OCI-LY7 (cell line): ENCODE data around the gene TAF1D. TPM values are rescaled to one million over a fixed set of nuclear protein-coding genes. Genes with fewer than 3 reads are reported as not detected.

ENCODE experiments used
- BruUV-seq: library from RNA; stranded (reverse); fragments of 400-500 nt; replicated peaks from 2 replicates; lab custom pipeline; 2021; lab: Mats Ljungman, UMichigan
- CTCF ChIA-PET: fragments of 300-600 bp; sonication (Branson Sonifier 250); formaldehyde crosslinking; loops from one replicate; lab custom pipeline; 2022; ENCODE audit warnings: antibody characterized with exemption; ENCODE audit not compliant: unreplicated experiment; lab: Charles Lee
- POLR2A ChIA-PET: fragments of 300-600 bp; sonication (Branson Sonifier 250); formaldehyde crosslinking; loops from one replicate; lab custom pipeline; 2022; ENCODE audit warnings: antibody characterized with exemption; lab: Charles Lee
- DNase-seq: peaks from one replicate; pipeline ENCODE4 v3.0.0-alpha.2; 2015; ENCODE audit warnings: low spot score
- H2AFZ ChIP-seq: fragments of 200-600 bp; sonication (generic), shearing (Covaris generic); 2 replicates; pipeline ENCODE4 v1.6.1; 2014; ENCODE audit warnings: mild to moderate bottlenecking, antibody characterized with exemption, low read length, moderate library complexity
- H3K27ac ChIP-seq: fragments of 200-600 bp; sonication (generic); 2 replicates; pipeline ENCODE4 v1.5.1; 2014; ENCODE audit warnings: mixed run types, low read depth, mild to moderate bottlenecking, moderate library complexity, low read length, inconsistent platforms; ENCODE audit not compliant: poor library complexity, severe bottlenecking
- H3K36me3 ChIP-seq: fragments of 200-600 bp; sonication (generic); 2 replicates; pipeline ENCODE4 v1.6.1; 2014; ENCODE audit warnings: mild to moderate bottlenecking, antibody characterized with exemption, low read length, moderate library complexity, mixed read lengths; ENCODE audit not compliant: insufficient read depth
- H3K4me1 ChIP-seq: fragments of 200-600 bp; sonication (generic); 2 replicates; pipeline ENCODE4 v1.5.1; 2014; ENCODE audit warnings: mild to moderate bottlenecking, low read length; ENCODE audit not compliant: insufficient read depth, poor library complexity, severe bottlenecking
- H3K4me2 ChIP-seq: fragments of 200-600 bp; sonication (generic); 2 replicates; pipeline ENCODE4 v1.6.1; 2014; ENCODE audit warnings: mild to moderate bottlenecking, low read length
- H3K4me3 ChIP-seq: fragments of 200-600 bp; sonication (generic); 2 replicates; pipeline ENCODE4 v1.5.1; 2014; ENCODE audit warnings: mild to moderate bottlenecking, low read depth, low read length; ENCODE audit not compliant: poor library complexity, severe bottlenecking
- H3K79me2 ChIP-seq: fragments of 200-600 bp; sonication (generic); 2 replicates; pipeline ENCODE4 v1.6.1; 2016; ENCODE audit warnings: low read depth, mild to moderate bottlenecking, low read length, moderate library complexity, mixed read lengths; ENCODE audit not compliant: insufficient read depth
- H3K9me2 ChIP-seq: fragments of 200-600 bp; sonication (generic); 2 replicates; pipeline ENCODE4 v1.6.1; 2016; ENCODE audit warnings: mild to moderate bottlenecking, low read length, mixed read lengths; ENCODE audit not compliant: insufficient read depth
- H3K9me3 ChIP-seq: fragments of 200-600 bp; sonication (generic); 2 replicates; pipeline ENCODE4 v1.6.1; 2014; ENCODE audit warnings: mild to moderate bottlenecking, mixed run types, low read length, mixed read lengths
- H4K20me1 ChIP-seq: fragments of 200-600 bp; sonication (generic); 2 replicates; pipeline ENCODE4 v1.6.1; 2014; ENCODE audit warnings: mild to moderate bottlenecking, antibody characterized with exemption, low read length, moderate library complexity, mixed read lengths; ENCODE audit not compliant: insufficient read depth
- EZH2phosphoT487 ChIP-seq: fragments of 200-600 bp; sonication (generic); IDR thresholded peaks from 2 replicates; pipeline ENCODE4 v1.6.1; 2018; ENCODE audit warnings: low read depth, borderline replicate concordance, mild to moderate bottlenecking, mixed run types, antibody characterized with exemption, low read length, moderate library complexity, mixed read lengths
- intact Hi-C: fragments of 100-400 bp; cut with micrococcal nuclease; formaldehyde crosslinking; loops from one replicate; pipeline ENCODE4 v1.10.0; 2022; ENCODE audit not compliant: unreplicated experiment
- total RNA-seq, 2 experiments: library from RNA; depleted of rRNA in 1 of 2; stranded (reverse); fragments of >200 nt in 1 of 2; shearing (Covaris generic) in 1 of 2; gene quantifications; 2 replicates each; pipeline ENCODE4 v1.2.3, GENCODE V29; 2014 to 2022
- TF ChIP-seq, protein P1 (sequence below): fragments of 200-600 bp; sonication (generic); conservative IDR thresholded peaks from 2 replicates; pipeline ENCODE4 v1.5.1; 2014; ENCODE audit warnings: mild to moderate bottlenecking, antibody characterized with exemption, low read length, moderate library complexity, mixed read lengths

Gene TAF1D
- total RNA-seq, 2 experiments from 2014 or later = 206 to 276 TPM

DNA sequence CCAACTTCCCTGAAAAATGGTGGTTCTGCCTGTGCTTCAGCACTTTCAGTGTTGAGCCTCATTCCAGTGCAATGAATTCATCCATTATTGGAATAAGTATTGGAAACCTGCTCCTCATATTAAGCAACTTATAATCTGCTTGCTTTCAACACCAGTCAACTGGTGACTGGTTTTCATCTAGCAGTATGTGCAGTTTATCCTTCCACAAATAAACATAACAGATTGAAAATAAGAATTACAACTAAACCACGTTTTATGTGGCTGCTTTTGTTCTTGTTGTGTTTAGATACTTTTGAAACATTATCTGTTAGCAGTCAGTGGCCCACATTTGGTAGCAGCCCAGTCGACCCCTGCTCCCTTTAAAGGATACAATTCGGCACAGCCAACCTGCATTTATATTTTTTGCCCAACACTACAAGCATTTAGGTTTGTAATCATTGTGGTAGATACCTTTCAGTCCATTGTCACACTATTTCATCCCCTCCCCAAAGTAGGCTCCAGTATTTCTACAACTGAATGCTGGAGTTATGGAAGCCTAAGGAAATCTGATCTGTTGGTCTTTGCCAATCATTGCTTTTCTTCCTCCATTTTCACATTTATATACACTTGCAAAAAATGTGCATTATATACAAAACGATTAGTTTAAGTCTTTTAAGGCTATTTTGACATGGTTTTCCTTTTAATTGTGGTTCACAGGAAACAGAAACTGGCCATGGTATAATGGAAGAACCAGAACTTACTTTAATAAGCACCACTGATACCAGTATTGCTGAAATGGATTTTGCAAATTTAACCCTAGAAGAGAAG is 13.1 kb downstream of the TAF1D start:
- Histone ChIP-seq H3K4me3 (no peak overlapping the region), H3K4me1 (peaks cover 9% of the 10 kb centered on the region), H3K27ac (no peak overlapping the region), H3K4me2 (no peak overlapping the region), H3K36me3 (peaks cover 99% of the 10 kb centered on the region), H3K9me2 (no peaks in the 10 kb centered on the region), H3K79me2 (peaks cover 7% of the 10 kb centered on the region; the same call in 1 of the 2 replicates), H3K9me3 (no peaks in the 10 kb centered on the region), H2AFZ (no peak overlapping the region), H4K20me1 (peaks cover 40% of the 10 kb centered on the region)
- POLR2A ChIA-PET = interaction anchor here (0.6 to 3.7 kb wide), 3 partner anchors 8 to 13 kb away, joined by 9 to 24 read pairs (median 16); partner anchors contain the start of genes C11orf54 and TAF1D
- CTCF ChIA-PET = no interaction called here
- intact Hi-C loops = loop anchor here (5.0 kb wide), 1 partner anchor 46 kb away; no protein-coding TSS in a partner anchor
- no peak for TF ChIP-seq EZH2phosphoT487
- TF ChIP-seq, protein P1, sequence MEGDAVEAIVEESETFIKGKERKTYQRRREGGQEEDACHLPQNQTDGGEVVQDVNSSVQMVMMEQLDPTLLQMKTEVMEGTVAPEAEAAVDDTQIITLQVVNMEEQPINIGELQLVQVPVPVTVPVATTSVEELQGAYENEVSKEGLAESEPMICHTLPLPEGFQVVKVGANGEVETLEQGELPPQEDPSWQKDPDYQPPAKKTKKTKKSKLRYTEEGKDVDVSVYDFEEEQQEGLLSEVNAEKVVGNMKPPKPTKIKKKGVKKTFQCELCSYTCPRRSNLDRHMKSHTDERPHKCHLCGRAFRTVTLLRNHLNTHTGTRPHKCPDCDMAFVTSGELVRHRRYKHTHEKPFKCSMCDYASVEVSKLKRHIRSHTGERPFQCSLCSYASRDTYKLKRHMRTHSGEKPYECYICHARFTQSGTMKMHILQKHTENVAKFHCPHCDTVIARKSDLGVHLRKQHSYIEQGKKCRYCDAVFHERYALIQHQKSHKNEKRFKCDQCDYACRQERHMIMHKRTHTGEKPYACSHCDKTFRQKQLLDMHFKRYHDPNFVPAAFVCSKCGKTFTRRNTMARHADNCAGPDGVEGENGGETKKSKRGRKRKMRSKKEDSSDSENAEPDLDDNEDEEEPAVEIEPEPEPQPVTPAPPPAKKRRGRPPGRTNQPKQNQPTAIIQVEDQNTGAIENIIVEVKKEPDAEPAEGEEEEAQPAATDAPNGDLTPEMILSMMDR = no peak
- DNase-seq = peak; percentile 11
- BruUV-seq = no TSS peak

DNA sequence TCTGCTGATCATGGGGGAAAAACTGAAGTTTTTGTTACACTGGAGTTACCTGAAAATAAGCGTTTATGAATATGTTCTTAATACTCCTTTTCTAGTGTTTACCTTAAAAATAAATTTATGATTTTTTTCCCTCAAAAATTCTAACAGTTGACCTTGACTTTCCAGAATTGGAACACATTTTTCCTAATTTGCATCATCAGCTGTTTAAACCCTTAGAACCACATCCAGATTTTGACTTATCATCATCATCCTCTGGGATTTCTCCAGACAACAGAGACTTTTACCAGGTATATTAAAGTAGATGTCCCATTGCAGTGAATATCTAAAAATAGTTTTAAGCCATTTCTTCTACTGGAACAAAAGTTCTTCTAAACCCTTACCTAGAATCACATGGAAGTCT is 17.2 kb downstream of the TAF1D start:
- TF ChIP-seq EZH2phosphoT487 = no peak
- H3K9me3 ChIP-seq = no peaks in the 10 kb centered on the region
- BruUV-seq = no TSS peak
- peaks cover 96% of the 10 kb centered on the region for H3K36me3 ChIP-seq
- POLR2A ChIA-PET = interaction anchor here (1.0 kb wide), 1 partner anchor 13 kb away, joined by 3 read pairs; no protein-coding TSS in a partner anchor
- no peaks in the 10 kb centered on the region for H3K4me1 ChIP-seq
- no peak for DNase-seq
- peaks cover 5% of the 10 kb centered on the region; the same call in 1 of the 2 replicates for H4K20me1 ChIP-seq
- no peak overlapping the region for H3K27ac ChIP-seq
- H3K79me2 ChIP-seq = no peaks in the 10 kb centered on the region
- H3K4me3 ChIP-seq = no peak overlapping the region
- no peaks in the 10 kb centered on the region for H3K9me2 ChIP-seq
- intact Hi-C loops = no loop called here
- CTCF ChIA-PET = no interaction called here
- no peak overlapping the region for H2AFZ ChIP-seq
- no peak overlapping the region for H3K4me2 ChIP-seq

DNA sequence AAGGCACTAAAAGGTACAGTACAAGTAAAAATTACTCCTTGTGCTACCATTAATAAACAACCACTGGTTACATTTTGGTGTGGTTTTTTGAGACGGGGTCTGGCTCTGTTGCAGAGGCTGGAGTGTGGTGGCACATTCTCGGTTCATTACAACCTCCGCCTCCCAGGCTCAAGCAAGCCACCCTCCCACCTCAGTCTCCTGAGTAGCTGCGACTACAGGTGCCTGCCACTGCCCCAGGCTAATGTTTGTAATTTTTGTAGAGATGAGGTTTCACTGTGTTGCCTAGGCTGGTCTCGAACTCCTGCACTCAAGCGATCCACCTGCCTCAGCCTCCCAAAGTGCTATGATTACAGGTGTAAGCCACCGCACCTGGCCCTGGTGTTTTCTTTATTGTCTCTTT is 20.8 kb downstream of the TAF1D start:
- intact Hi-C loops = no loop called here
- H3K79me2 ChIP-seq = peaks cover 5% of the 10 kb centered on the region; the same call in 1 of the 2 replicates
- no peak overlapping the region for H2AFZ ChIP-seq
- TF ChIP-seq, protein P1 = no peak
- no peak for TF ChIP-seq EZH2phosphoT487
- no peak for DNase-seq
- peaks cover 6% of the 10 kb centered on the region; the same call in 1 of the 2 replicates for H4K20me1 ChIP-seq
- H3K36me3 ChIP-seq = peaks cover 95% of the 10 kb centered on the region
- ChIA-PET POLR2A (interaction anchor here (1.0 to 2.2 kb wide), 5 partner anchors 13 to 63 kb away, joined by 3 to 11 read pairs (median 3); partner anchors contain the start of gene C11orf54), CTCF (no interaction called here)
- no peak overlapping the region for H3K27ac ChIP-seq
- no peaks in the 10 kb centered on the region for H3K9me3 ChIP-seq
- peaks cover 15% of the 10 kb centered on the region for H3K4me1 ChIP-seq
- no TSS peak for BruUV-seq
- no peak overlapping the region for H3K4me2 ChIP-seq
- H3K4me3 ChIP-seq = no peak overlapping the region
- no peaks in the 10 kb centered on the region for H3K9me2 ChIP-seq
